ENCODE measurements around the gene CSMD2.

Gene CSMD2

DNA sequence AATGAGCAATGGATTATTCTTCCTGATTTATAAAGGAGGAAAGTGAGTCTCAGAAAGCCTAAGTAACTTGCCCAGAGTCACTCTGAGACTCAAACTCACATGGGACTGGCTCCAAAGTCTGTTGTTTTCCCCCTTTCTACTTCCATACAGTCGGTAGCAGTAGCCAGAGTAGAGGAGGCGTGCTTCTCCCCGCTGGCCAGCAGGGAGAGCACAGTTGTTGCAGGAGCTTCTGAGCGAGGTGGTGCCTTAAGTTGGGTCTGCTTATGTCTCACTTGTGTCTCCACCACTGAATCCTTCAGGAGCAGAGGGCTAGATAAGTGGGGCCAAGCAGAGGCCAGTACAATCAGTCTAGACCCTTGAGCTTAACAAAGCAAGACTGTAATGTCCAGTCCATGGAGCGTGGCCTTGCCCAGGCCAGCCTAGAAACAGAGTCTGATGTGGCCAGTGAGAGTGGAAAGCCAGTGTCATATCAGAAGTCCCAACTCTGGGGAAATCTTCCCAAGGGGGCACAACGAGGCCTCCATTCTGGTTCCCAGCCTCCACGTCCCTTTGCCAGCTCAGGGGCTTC lies 510.7 kb downstream of the CSMD2 start:
- DNase-seq (ENCODE audit: low read depth in 1 of 2, low spot score in 1 of 2) = no peak

DNA sequence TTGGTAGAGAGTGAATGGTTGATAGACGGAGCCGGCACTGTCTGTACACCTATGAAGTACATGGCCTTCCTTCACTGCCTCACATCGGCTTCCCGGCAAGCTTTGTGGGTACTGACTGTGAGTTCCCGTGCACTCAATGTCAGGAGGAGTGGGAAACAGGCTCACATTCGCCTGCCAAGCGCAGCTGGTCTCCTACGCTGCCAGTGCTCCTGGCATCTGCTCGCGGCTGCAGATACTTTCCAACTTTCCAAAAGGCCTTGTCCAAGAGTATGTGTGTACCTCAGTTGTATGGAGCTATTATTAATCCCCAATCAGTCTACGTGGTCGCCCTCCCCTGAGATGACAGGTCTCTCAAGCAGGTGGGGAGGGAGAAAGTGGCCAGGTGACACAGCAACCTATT lies 511.8 kb downstream of the CSMD2 start:
- no peak for DNase-seq (ENCODE audit: low read depth in 1 of 2, low spot score in 1 of 2)

DNA sequence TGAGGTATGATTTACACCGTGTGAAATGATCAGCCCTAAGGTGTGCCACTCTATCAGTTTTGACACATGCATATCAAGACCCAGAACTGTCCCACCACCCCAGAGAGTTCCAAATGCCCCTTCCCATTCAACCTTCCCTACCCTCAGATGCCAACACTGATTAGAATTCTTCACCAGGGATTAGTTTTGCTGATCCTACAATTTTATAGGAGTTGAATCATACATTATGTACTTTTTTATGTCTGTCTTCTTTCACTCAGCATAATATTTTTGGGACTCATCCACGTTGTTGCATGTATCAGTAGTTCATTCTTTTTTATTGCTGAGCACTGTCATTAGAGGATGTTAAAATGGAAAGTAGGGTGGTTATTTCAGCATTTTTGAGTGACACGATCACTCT lies 514.3 kb downstream of the CSMD2 start:
- no peak for DNase-seq (ENCODE audit: low read depth in 1 of 2, low spot score in 1 of 2)

DNA sequence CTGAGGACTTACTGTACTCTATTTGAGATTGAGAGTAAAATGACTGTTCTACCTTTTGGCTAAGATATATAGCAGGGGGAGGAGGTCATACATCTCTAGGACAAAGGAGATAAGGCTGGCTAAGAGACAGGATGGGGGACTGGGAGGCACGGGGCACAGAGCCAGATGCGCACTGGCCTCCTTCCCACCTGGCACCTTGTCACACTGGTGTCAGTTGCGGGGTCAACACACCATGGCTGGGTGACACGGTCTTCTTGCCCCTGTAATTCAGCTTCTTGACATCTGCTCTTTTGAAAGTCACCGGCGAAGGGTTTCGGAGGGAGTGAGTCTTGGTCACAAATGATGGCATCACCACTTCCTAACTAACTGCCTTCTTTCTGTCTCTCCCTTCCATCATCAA lies 515.3 kb downstream of the CSMD2 start:
- DNase-seq (ENCODE audit: low read depth in 1 of 2, low spot score in 1 of 2) = no peak

DNA sequence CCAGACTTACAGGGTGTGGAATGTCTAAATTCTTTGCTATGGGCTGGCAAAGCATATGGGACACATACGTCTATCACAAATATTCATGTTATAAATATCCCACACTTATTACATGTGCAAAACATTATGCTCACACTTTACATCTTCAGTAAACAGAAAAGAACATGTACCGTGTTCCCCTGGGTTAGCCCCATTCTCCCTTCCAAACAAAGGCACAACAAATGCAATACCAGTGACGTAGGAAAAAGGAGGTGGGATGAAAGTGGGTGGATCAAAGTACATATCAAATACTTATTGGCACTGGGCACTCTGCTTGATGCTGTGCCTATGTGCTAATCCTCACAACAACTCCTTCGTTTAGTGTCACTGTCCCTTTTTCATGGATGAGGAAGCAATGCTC lies 521.8 kb downstream of the CSMD2 start:
- DNase-seq (ENCODE audit: low read depth in 1 of 2, low spot score in 1 of 2) = no peak

DNA sequence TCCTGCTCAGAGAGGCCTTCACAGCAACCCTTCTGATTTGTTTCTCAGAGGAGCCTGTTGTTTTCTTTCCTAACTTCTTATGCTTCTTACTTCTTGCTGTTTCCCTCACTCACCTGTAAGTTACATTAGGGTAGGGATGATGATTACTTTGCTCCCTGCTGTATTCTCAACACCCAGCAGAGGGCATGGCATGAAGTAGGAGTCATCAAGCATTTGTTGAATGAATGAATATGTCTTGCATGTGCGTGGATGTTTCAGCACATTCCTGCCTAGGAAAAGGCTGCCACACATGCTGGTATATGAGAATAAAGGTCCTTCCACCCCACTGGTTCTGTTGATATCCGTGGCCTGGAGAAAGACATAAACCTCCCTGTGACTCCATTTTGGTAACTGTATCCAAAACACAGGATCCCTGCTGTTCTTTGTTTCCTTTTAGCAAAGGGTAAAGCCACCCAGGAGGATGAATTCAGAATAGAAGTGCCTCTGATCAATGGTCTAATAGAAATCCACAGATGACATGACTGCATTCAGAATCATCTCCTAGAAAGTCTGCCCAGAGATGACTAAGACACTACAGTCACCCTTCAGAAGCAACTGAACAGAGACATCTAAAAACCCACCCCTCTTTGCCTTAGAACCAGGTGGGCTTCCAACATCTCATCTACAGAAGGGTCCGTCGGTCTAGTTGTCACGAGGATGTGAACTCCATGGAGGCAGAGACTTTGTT lies 523.8 kb downstream of the CSMD2 start:
- DNase-seq (ENCODE audit: low read depth in 1 of 2, low spot score in 1 of 2) = no peak

DNA sequence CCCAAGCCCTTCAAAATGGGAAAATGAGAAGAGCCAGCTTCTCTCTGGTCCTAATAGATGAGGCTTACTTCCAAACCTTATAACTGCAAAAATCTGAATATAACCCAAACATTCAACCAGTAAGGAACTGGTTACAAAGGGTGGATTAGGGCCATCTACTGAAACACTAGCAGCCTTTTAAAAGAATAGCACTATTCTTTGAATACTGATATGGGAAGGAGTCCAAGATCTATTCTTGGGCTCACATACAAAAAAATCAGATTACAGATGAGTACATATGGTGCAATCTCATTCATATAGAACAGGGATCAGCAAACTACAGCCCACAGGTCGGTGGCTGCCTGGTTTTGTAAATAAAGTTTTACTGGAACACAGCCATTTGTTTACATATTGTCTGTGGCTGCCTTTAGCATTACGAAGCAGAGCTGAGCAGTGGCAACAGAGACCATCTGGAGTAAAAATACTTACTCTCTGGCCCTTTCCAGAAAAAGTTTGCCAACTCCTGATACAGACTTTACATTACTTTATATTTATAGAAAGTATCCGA lies 524.8 kb downstream of the CSMD2 start:
- no peak for DNase-seq (ENCODE audit: low read depth in 1 of 2, low spot score in 1 of 2)

DNA sequence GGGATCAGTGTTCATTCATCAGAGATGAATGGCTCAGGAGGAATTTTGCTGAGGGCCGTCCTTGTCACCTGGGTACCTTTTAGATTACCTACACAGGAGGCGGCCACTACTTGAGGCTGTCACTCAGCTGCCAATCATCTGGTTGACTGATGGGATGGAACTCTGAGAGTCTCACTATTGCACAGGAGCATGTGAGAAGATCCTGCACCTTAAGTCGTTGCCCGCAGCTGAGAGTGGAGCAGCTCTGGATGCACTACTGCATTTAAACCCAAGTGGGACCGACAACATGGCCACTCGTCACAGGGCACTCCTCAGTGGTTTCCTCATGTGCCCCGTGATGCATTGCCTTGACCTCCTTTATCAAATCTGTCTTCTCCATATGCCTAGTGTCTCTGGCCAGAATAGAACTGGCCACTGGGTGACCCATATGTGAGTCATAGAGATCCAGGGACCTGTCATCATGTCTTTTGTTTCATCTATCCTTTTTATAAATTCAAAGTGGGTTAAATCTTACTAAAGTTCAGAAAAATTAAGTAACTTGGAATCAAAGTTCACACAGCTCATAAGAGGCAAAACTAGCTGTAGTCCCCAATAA lies 527.1 kb downstream of the CSMD2 start:
- no peak for DNase-seq (ENCODE audit: low read depth in 1 of 2, low spot score in 1 of 2)

DNA sequence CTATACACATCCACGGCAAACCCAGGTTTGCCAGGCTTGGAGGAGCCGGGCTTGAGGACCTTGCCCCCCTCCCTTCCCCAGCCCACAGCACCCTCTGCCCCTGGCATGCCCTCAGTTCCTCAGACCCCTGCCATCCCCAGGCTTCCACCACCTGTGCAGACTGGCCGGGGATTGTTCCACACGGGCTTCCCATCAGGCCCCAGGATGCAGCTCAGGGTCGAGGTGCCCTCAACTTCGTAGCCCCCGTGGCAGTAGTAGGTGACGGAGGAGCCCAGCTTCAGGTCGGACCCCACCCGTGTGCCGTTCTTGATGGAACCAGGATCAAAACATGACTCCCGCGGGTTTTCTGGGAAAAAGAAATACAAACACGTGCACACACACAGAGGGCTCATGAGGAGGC lies 528.8 kb downstream of the CSMD2 start:
- no peak for DNase-seq (ENCODE audit: low read depth in 1 of 2, low spot score in 1 of 2)

DNA sequence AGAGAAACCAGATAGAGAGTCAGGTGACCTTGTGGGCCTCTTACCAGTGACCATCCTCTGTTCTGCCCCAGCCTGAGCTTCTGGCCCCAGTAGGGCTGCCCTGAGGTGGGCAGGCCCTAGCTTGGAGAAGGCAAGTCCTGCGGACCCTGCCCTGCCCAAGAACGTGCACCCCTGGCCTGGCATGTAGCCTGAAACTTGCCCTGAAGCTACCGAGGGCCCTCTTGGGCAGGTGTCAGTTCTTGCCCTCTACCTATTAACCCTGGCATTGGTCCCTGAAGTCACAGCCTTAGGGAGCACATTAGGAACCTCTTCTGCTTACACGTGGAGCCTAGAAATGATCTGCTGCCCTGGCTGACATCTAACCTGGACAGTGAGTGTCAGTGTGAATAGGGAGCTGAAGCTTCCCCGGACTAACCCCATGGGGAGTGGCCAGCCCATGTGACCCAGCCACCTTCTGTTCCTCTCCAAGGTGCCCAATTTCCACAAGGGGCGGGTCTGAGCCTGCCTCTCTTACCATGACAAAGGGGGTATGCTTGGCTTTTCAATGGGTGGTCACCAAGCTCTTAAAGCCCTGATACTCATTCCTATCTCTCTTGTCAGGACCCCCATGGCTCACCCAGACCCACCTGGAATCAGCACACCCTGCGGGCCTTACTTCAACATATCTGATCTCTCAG lies 529.6 kb downstream of the CSMD2 start:
- DNase-seq (ENCODE audit: low read depth in 1 of 2, low spot score in 1 of 2) = no peak

DNA sequence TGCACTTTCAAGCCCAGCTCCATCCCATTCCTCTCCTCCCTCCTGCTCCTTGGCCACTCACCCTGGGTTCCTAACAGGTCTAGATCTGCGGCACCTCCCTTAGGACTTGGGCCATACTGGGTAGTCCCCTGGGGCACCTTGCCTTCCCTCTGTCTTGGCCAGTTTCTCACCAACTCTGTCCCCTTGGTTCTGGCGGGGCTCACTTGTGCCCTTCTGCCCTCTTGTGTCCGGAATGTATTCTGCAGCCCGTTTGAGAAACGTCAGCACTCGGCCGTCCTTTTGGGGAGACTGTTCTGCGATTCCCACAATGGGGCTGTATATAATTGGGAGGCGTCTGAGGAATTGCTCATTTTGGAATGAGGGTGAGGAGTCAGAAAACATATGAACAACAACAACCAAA lies 530.2 kb downstream of the CSMD2 start:
- no peak for DNase-seq (ENCODE audit: low read depth in 1 of 2, low spot score in 1 of 2)

DNA sequence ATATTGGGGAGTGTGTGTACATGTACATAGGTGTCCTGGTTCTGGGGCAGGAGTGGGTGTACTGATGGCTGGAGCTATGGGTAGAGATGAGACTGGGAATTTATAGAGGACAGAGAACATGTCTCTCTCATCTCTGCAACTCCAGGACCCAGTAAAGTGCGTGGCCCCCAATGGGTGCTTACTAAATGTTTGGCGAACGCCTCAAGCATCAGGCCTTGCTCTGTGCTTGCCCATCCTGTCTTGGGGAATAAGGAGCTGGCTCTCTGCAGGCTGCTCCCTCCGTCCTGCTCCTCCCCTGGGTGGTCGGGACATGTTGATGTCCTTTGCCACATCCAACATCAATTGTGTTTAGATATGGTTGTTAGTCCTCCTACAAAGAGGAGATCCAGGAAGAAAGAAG lies 530.9 kb downstream of the CSMD2 start:
- no peak for DNase-seq (ENCODE audit: low read depth in 1 of 2, low spot score in 1 of 2)

DNA sequence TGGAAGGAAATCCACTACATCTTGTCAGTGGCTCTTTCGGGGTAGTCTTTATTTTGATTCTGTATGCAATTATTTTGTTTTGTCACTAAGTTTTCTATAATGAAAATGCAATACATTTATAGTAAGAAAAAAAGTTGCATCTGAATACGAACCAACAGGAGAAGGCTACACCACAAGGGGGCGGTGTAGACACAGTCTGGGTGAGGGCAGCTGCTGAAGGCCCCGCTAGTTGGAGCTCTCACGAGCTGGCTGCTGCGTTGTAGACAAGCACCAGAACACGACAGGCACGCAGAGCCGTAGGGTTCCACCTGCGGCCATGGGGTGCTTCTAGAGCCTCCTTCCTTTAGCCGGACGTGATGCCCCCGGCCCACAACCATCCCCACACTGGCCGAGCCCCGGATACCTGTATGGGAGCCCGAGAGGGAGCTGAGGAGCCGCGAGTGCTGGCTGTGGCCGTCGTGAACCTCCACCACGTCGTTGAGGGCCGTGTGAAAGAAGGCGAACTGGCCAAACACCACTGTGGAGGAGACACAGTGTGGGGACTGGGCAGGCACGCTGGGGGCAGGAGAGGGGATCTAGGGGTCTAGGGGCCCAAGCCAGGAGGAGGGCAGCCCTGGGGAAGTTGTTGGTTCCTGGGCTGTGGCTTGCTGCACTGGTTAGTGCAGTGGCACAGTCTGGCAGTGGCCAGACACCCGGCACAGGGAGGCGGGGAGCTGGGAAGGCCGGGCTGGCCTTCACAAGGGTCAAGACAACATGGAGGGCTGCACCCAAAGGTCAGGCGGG lies 531.8 kb downstream of the CSMD2 start:
- DNase-seq (ENCODE audit: low read depth in 1 of 2, low spot score in 1 of 2) = peak; percentile 74 to 88

DNA sequence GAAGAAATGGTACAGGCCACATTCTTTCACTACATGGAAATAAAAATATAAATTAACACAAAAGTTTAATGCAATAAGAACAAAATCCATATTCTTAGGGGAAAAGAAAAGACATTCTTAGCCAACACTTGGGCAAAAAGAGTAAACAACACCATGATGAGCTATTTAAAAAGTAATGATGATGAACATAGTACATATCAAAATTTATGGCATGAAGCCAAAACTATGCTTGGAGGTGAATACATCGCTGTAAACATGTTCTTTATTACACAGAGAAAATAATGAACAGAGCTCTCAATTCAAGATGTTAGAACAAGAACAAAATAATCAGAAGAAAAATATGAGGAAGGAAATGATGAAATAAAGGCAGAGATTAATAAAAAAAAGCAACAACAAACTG lies 534.3 kb downstream of the CSMD2 start:
- DNase-seq (ENCODE audit: low read depth in 1 of 2, low spot score in 1 of 2) = no peak

DNA sequence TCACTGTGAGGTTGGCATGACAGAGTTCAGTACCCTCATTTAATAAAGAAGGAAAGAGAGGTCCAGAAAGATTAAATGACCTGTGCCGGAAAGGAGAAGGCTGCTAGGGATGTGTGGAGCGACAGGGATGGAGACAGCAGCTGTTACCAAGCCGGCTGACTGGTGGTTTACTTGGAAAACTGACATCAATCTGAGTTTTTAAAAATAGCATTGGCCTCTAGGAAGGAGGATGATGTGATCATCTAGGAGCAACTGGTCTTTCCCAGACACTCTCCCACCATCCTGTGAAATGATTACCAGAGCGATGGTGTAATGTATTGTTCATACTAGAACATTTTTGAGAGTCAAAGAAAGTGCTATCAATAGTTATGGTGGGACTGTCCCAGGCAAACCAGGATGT lies 538.2 kb downstream of the CSMD2 start:
- no peak for DNase-seq (ENCODE audit: low read depth in 1 of 2, low spot score in 1 of 2)

DNA sequence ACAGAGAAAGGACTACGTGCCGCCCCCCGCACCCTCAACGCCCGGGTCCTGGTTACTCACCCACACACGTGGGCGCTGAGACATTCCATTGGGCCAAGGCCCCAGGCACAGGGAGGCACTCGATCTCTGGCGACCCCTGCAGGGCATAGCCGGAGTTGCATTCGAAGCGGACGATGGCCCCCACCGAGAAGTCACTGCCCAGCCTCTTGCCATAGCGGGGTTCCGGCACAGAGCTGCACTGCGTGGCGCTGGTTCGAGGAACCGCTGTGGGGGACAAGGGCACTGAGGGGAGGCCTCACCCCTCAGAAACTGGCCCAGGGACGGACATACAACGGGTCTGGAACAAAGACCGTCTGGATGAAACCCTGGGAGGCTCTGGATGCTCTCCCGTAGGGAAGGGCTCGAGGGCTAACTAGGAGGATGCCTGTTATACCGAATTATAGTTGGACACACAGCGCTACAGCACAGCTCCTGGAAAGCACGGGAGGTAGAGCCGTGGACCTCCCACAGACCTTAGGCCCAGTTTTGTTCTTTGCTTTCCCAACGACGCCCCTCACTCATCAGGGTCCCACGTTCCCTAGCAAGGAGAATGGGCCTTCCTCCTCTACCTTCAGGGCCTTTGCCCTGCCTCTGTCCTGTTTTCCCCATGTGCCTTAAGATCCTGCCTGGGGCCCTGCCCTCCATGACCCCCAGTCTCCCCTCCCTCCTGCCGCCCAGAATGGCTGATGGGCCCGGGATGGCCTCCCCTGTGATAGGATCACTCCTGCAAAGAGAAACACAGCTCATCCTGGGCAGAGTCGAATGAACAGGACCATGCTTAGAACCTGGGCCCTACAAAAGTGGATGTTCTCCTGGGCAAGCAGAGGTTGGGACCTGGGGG lies 539.8 kb downstream of the CSMD2 start:
- no peak for DNase-seq (ENCODE audit: low read depth in 1 of 2, low spot score in 1 of 2)

DNA sequence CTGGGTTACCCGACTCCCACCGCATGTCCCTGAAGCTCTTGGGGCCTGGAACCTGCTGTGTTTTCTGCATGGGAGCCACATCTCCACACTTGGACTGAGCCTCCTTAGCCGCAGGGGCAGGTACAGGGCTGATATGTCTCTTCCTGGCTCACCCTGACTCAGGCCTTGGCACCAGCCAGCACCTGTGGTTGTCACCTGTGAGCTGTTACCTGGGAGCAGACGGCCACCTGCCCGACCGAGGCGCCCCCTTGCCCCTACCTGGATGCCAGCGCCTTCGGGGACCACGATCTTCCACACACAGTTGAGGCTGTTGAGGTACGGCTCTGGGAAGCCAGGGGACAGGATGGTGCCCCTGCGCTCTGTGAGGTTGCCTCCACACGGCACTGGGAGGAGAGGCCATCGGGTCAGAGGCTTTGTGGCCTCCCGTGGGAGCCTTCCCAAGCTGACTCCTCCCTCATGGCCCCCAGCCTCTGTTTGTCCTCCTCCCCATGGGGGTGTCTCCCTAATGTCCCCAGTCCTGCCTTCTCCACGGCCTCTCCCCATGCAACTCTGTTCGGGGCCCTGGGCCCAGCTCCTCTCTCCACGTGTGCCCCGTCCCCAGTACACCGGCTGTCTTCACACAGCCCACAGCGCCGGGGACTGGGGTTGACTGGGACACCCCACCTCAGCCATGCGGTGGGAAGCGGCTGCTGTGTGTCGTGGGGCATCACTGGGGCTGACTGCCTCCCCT lies 540.6 kb downstream of the CSMD2 start:
- DNase-seq (ENCODE audit: low read depth in 1 of 2, low spot score in 1 of 2) = no peak

DNA sequence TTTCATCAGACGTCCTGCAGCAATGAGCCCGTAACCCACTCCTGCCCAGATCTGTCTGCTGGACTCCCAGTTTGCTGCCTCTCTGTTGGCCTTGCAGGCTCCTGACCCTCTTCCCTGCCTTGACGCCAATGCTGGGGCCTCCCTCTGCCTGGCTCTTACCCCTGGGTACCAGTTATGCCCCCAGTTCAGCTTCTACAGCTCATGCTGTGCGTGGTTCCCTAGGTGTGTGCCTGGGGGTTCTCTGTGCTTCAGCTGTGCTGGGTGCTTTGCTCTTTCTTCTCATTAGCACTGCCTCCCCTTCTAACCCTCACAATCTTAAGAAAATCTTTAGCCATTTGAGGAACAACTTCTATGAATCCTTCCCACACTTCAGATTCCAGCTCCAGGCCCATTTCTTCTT lies 541.2 kb downstream of the CSMD2 start:
- no peak for DNase-seq (ENCODE audit: low read depth in 1 of 2, low spot score in 1 of 2)

DNA sequence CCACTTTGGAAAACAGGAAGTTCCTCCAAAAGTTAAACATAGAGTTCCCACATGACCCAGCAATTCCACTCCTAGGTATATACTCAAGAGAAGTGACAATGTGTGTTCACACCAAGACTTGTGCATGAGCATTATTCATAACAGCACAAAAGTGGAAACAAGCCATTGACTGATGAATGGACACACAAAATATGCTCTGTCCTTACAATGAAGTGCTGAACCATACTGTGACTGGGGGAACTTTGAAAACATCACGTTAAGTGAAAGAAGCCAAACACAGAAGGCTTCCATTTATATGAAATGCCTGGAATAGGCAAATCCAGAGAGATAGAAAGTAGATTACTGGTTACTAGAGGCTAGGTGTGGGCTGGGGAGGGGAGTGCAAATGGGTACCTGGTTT lies 542.3 kb downstream of the CSMD2 start:
- DNase-seq (ENCODE audit: low read depth in 1 of 2, low spot score in 1 of 2) = no peak

DNA sequence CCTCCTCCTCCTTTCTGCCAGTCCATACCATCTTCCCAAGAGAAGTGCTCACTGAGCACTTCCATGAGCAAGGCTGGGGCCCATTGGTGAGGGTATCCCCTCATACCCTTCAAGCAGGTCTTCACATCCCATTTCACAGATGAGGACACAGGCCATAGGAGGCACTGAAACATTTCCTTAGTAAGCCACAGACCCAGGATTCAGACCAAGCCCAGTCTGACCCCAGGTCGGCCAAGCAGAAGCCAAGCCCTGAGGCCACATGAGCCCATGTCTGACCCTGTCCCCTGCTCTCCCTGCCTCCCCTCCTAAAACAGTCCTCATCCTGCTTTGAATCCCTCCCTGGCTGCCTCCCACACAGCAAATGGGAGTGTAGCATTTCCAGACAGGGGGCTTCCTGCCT lies 546.4 kb downstream of the CSMD2 start:
- no peak for DNase-seq (ENCODE audit: low read depth in 1 of 2, low spot score in 1 of 2)

Data from activated CD4-positive, alpha-beta T cell treated with anti-CD3 and anti-CD28 coated beads, Interleukin-2, amount 50 U/mL, for 24 hours (primary cell).